Peyer's patch (tissue), 4 donors: ENCODE data around the gene DFFA.

Experiments used
- POLR2A ChIP-seq, 2 donors: fragments of 450-650 bp; IDR thresholded peaks; one replicate each; pipeline ENCODE4 v1.5.1; 2017; ENCODE audit warnings: antibody characterized with exemption in 2 of 2, mild to moderate bottlenecking in 2 of 2, moderate library complexity in 2 of 2
- TF ChIP-seq, protein P1 (sequence below), 6 experiments: fragments of 450-650 bp in 4 of 6; fragments of 200-600 bp in 2 of 6; sonication (generic) in 1 of 6; IDR thresholded peaks; one replicate each; pipeline ENCODE4 v1.5.1; 2017 to 2019; ENCODE audit warnings: antibody characterized with exemption in 6 of 6, mild to moderate bottlenecking in 3 of 6, moderate library complexity in 1 of 6

DNA sequence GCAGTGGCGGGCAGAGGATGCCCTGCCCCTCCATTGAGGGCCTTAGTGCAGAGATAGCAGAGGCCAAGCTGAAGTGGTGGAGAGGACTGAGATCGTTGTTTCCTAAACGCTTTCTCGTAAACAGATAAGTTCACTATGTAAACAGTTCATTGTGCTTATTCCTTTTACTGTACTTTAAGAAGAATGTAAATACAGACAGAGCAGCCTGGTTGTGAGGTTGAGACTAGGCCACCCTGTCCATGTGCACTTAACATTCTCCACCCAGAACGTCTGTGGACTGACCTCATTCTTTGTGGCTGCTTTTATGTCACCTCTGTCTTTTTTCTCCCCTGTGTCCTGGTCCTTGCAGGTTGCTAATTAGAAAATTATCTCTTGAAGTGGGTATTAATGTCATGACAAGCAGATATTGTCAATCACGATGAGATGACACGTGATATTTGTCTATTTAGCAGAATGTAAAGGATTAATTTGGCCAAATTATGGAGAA lies 33.6 kb downstream of the DFFA start:
- TF ChIP-seq, protein P1, sequence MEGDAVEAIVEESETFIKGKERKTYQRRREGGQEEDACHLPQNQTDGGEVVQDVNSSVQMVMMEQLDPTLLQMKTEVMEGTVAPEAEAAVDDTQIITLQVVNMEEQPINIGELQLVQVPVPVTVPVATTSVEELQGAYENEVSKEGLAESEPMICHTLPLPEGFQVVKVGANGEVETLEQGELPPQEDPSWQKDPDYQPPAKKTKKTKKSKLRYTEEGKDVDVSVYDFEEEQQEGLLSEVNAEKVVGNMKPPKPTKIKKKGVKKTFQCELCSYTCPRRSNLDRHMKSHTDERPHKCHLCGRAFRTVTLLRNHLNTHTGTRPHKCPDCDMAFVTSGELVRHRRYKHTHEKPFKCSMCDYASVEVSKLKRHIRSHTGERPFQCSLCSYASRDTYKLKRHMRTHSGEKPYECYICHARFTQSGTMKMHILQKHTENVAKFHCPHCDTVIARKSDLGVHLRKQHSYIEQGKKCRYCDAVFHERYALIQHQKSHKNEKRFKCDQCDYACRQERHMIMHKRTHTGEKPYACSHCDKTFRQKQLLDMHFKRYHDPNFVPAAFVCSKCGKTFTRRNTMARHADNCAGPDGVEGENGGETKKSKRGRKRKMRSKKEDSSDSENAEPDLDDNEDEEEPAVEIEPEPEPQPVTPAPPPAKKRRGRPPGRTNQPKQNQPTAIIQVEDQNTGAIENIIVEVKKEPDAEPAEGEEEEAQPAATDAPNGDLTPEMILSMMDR (IDR thresholded peaks at IDR 0.05) = no peak
- TF ChIP-seq POLR2A (IDR thresholded peaks at IDR 0.05) = no peak
